Ramos (cell line): ENCODE results near the gene SNPH.
"Not testable (repeated sequence)": the region's sequence is repeated elsewhere in the genome, so short reads cannot be mapped to it uniquely, and the experiment has no call there.

Experiments
- in situ Hi-C: fragments of 300-500 bp; cut with MboI; formaldehyde crosslinking; loops from one replicate; pipeline ENCODE4 v1.14.3; 2022; ENCODE audit warnings: low sequenced_read_pairs; ENCODE audit not compliant: unreplicated experiment

The SNPH gene

DNA sequence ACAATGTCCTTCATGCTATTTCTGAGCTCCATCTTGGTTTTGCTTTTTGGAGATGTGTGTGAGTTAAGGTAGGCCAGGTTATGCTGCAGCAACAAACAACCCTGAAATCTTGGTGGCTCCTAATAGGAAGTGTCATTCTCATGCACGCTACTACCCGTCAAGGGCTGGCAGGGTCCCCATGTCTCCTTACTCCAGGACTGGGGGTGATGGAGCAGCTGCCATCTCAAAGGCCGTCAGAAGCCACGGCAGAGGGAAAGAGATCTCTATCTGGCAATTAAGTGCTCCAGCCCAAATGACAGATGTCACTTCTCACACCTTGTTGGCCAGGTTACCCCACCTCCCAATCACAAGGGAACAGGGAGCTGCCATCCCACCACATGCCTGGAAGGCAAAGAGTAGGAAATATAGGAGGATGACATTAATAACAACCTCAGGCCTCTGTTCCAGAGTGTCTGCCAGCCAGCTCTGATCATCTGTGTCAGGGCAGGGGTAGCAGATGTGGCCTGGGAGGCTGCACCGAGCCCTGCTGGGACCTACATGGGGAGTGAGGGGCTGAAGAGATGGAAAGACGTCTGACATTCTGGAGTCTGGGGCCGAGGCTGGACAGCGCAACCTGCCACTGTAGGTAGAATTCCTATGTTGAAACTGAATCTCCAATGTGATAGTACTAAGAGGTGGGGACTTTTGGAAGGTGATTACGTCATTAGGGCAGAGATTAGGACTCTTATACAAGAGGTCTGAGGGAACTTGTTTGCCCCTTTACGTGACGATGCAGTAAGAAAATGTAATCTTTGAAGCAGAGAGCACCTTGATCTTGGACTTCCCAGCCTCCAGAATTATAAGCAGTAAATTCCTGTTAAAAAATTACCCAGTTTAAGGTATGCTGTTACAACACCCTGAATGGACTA is 67.6 kb downstream of the SNPH start:
- in situ Hi-C loops, result no loop called here

GRCh38 chr20:1334370-1334731 is 68.3 kb downstream of the SNPH start:
- in situ Hi-C loops, result no loop called here

DNA sequence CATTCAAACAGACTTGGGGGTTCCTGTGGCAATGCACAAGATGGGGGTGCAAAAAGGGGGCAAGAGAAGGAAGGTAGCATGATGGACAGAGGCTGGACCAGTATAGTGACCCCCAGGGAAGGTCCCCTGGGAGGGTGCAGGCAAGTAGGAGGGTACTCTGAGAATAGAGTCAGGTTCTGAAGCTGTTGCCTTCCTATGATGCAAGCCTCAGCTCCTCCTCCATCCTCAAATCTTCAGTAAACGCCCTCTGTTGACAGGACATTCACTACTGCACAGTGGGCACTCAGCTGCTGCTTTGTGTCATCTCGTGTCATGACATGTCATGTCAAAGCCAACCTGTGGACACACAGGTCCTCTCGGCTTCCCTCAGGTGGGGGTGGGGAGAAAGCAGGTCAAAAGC is 68.7 kb downstream of the SNPH start:
- in situ Hi-C loops, result no loop called here

- in situ Hi-C loops, result no loop called here
These were observed 70.0 kb downstream of the SNPH start for GRCh38 chr20:1335961-1336698.

DNA sequence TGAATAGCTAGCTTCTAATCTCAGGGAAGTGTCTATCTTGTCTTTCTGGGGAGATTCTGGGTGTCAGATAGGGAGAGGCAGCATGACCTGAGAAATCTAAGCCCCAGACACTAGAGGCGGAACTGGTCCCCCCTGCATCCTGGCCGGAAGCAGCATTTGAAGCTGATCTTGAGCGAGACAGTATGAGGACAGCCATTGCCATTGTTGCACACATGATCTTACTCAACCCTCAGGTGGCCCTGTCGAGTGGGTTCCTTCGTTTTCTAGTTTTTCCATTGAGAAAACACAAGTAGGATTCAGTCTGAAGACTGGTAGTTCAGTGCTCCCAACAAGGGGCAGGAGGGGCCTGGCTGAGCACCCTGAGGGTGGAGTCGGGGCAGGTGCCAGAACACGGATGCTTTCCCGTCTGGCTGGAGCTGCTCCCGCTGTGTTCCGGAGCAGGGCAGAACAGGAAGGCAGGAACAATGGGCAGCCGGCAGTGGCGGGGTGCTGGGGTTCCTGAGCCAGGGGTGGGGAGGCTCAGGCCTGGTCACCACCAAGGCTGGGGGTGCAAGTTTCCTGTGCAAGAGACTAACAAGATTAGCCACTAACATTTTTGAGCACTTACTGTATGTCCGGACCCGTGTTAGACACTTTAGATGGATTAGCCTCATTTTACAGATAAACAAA is 70.7 kb downstream of the SNPH start:
- in situ Hi-C loops, result no loop called here

GRCh38 chr20:1337441-1337840 is 71.3 kb downstream of the SNPH start:
- in situ Hi-C loops, result no loop called here

DNA sequence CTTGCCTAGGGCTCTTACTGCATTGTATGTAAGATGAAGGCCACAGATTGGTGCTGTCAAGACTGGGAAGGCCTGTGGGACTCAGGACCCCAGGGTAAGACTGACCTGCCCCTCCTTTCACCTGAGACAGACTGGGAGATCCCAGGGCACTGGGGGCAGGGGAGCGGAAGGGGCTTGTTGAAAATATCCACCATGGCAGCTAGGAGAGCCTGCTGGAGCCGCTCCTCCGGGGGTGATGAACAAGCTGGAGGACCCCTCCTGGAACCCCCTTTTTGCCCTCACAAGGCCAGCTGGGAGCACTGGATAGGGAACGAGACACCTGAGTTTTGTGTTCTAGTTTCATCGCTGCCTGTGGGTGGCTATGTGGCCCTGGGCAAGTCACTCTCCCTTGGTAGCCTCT is 72.0 kb downstream of the SNPH start:
- in situ Hi-C loops, result no loop called here

DNA sequence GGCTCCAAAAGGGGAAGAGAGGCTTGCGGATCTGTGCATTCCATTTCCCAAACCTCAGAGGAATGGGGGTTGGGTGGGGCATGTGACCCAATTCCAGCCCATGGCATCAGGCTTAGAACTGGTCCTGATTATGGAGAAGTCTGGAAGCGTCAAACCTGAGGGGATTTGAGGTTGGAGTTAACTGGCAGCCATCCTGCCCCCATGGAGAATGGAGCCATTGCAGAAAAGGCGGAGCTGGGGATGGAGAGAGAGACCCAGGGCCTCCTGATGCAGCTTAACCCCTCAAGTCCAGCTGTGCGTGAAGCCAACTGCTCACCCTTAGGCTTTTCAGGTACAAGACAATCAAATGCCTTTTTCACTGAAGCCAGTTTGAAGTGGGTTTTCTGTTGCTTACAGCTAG is 72.7 kb downstream of the SNPH start:
- in situ Hi-C loops, result no loop called here

- in situ Hi-C loops, result no loop called here
These were observed 75.6 kb downstream of the SNPH start for GRCh38 chr20:1341561-1342265.

DNA sequence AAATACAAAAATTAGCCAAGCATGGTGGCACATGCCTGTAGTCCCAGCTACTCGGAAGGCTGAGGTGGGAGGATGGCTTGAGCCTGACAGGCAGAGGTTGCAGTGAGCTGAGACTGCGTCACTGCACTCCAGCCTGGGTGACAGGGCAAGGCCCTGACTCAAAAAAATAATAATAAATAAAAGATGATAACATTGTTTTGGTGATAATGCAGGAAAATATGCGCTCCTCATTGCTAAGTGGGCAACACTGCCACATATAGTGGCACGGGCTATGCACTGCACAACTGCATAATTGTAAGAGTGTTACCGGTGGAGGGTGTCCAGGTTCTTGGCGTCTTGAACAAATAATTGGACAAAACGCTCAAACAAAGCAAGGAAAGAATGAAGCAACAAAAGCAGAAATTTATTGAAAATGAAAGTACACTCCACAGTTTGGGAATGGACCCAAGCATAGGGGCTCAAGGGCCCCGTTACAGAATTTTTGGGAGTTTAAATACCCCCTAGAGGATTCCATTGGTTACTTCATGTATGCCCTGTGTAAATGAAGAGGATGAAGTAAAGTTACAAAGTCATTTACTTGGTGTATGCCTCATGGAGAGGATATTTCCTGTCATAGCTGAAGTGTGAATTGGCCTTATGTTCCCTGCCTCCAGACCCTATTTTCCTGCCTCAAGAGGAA is 77.5 kb downstream of the SNPH start:
- in situ Hi-C loops, result not testable (repeated sequence)

GRCh38 chr20:1345030-1345755 is 79.1 kb downstream of the SNPH start:
- in situ Hi-C loops, result no loop called here

DNA sequence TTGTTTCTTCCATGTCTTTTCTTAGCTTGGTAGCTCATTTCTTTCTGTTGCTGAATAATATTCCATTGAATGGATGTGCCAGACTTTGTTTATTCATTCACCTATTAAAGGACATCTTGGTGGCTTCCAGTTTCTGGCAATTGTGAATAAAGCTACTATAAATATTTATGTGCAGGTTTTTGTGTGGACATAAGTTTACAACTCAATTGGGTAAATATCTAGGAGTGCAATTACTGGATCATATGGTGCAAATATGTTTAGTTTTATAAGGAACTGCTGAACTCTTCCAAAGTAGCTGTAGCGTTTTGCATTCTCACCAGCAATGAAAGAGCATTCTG is 79.6 kb downstream of the SNPH start:
- in situ Hi-C loops, result no loop called here

- in situ Hi-C loops, result no loop called here
These were observed 80.3 kb downstream of the SNPH start for GRCh38 chr20:1346315-1346969.

- in situ Hi-C loops, result no loop called here
These were observed 87.9 kb downstream of the SNPH start for GRCh38 chr20:1353956-1354355.

DNA sequence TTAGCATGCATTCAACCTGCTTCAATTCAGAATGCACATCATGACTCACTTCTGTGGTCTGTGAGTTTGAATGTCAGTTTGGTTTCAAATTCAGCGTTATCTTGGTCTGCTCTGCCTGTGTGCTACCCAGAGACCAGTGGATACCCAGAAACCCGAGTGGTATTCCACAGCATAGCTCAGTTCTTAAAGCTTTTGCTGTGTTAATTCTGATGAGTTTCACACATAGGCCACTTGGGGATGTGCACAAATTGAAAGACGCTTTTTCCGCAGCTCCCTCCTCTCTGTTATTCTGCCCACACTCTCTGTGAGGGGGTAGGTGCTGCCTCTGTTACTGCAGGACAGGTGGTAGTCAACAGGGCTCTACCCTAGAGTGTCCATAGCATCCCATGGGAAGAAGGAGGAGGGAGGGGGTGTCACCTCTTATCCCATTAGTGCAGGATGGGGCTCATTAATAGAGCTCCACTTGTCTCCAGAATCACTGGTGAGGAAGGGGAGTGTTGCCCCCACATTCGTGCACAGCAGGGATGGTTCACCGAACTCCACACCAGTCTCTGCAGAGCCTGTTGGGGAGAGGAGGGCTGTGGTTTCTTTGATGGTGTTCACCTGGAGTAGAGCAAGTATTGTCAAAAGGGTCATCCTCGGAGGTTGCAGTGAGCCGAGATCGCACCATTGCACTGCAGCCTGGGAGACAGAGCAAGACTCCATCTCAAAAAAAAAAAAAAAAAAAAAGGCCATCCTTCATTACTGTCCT is 92.0 kb downstream of the SNPH start:
- in situ Hi-C loops, result no loop called here
